Measurements from ENCODE around the gene ZMYND10. TPM values are rescaled to one million over a fixed set of nuclear protein-coding genes. Genes with fewer than 3 reads are reported as not detected.

ZMYND10 gene
- total RNA-seq, 4 donors from 2014 or later = 0.28 to 2.1 (median 0.64) TPM

GRCh38 chr3:50388016-50388719 lies 42.6 kb upstream of the ZMYND10 start:
- no peak for ATAC-seq (ENCODE audit: low FRiP score)
- no peak for DNase-seq (ENCODE audit: low spot score)
- TF ChIP-seq, protein P1, sequence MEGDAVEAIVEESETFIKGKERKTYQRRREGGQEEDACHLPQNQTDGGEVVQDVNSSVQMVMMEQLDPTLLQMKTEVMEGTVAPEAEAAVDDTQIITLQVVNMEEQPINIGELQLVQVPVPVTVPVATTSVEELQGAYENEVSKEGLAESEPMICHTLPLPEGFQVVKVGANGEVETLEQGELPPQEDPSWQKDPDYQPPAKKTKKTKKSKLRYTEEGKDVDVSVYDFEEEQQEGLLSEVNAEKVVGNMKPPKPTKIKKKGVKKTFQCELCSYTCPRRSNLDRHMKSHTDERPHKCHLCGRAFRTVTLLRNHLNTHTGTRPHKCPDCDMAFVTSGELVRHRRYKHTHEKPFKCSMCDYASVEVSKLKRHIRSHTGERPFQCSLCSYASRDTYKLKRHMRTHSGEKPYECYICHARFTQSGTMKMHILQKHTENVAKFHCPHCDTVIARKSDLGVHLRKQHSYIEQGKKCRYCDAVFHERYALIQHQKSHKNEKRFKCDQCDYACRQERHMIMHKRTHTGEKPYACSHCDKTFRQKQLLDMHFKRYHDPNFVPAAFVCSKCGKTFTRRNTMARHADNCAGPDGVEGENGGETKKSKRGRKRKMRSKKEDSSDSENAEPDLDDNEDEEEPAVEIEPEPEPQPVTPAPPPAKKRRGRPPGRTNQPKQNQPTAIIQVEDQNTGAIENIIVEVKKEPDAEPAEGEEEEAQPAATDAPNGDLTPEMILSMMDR (IDR thresholded peaks at IDR 0.05) = no peak

GRCh38 chr3:50385754-50386153 lies 40.2 kb upstream of the ZMYND10 start:
- TF ChIP-seq, protein P1 (IDR thresholded peaks at IDR 0.05) = no peak
- DNase-seq (ENCODE audit: low spot score) = no peak
- no peak for ATAC-seq (ENCODE audit: low FRiP score)

GRCh38 chr3:50383750-50384149 lies 38.2 kb upstream of the ZMYND10 start:
- DNase-seq (ENCODE audit: low spot score) (no peak), ATAC-seq (ENCODE audit: low FRiP score) (no peak)
- TF ChIP-seq, protein P1 (IDR thresholded peaks at IDR 0.05) = no peak

GRCh38 chr3:50382722-50383121 lies 37.2 kb upstream of the ZMYND10 start:
- TF ChIP-seq, protein P1 (IDR thresholded peaks at IDR 0.05) = no peak
- no peak for ATAC-seq (ENCODE audit: low FRiP score)
- no peak for DNase-seq (ENCODE audit: low spot score)

- no peak for ATAC-seq (ENCODE audit: low FRiP score)
- DNase-seq (ENCODE audit: low spot score) = no peak
- TF ChIP-seq, protein P1 (IDR thresholded peaks at IDR 0.05) = no peak
Measured at GRCh38 chr3:50381383-50381782, 35.9 kb upstream of the ZMYND10 start.

- DNase-seq (ENCODE audit: low spot score) (no peak), ATAC-seq (ENCODE audit: low FRiP score) (no peak)
- TF ChIP-seq, protein P1 (IDR thresholded peaks at IDR 0.05) = no peak
Measured at GRCh38 chr3:50380405-50381085, 35.0 kb upstream of the ZMYND10 start.

DNA sequence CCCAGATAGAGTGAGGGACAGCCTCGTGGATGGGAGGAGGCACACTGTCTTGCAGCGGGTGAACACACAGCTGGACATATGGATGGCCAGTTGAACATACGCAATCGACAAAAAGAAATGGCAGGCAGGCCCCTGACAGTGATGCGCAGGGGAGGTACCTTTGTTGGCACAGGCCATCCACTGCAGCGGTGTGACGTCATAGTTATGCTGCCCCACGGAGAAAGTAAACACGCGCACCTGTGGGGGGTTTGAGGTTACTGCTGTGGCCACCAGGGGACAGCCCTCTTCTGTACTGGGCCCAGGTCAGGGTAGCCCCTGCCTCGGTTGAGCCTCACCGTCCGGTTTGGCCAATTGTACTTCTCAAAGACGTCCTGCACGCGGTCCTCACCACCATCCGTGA lies 33.2 kb upstream of the ZMYND10 start:
- no peak for DNase-seq (ENCODE audit: low spot score)
- TF ChIP-seq, protein P1 (IDR thresholded peaks at IDR 0.05) = no peak
- no peak for ATAC-seq (ENCODE audit: low FRiP score)

All from omental fat pad (tissue), 4 donors.